ENCODE measurements around the gene VIL1.
A peak's percentile ranks its signal among the peaks of the same experiment; 100 is the strongest.

The VIL1 gene
- long read RNA-seq, donor 1, full-length matches to known transcripts: 3 of 3 reads
- long read RNA-seq, donor 1, partial matches to known transcripts: 0 of 3 reads
- long read RNA-seq, donor 1, other reads (novel, unspliced or antisense): 0 of 3 reads
- long read RNA-seq, donor 2, full-length matches to known transcripts: 1 of 21 reads
- long read RNA-seq, donor 2, partial matches to known transcripts: 20 of 21 reads
- long read RNA-seq, donor 2, other reads (novel, unspliced or antisense): 0 of 21 reads
- long read RNA-seq, donor 3, full-length matches to known transcripts: 4 of 4 reads
- long read RNA-seq, donor 3, partial matches to known transcripts: 0 of 4 reads
- long read RNA-seq, donor 3, other reads (novel, unspliced or antisense): 0 of 4 reads
- long read RNA-seq, donor 4, full-length matches to known transcripts: 1 of 1 reads
- long read RNA-seq, donor 4, partial matches to known transcripts: 0 of 1 reads
- long read RNA-seq, donor 4, other reads (novel, unspliced or antisense): 0 of 1 reads
- long read RNA-seq, donor 5, full-length matches to known transcripts: 2 of 2 reads
- long read RNA-seq, donor 5, partial matches to known transcripts: 0 of 2 reads
- long read RNA-seq, donor 5, other reads (novel, unspliced or antisense): 0 of 2 reads
- long read RNA-seq, donor 6: 0 reads
- long read RNA-seq, donor 7, full-length matches to known transcripts: 3 of 3 reads
- long read RNA-seq, donor 7, partial matches to known transcripts: 0 of 3 reads
- long read RNA-seq, donor 7, other reads (novel, unspliced or antisense): 0 of 3 reads
- long read RNA-seq, donor 8: 0 reads

GRCh38 chr2:218418717-218419458 lies at the start of gene VIL1:
Gene VIL1, plus strand, starts transcription at chr2:218419123. Its CDS starts 4,656 bp downstream, at chr2:218423779.
- peak; percentile 20 for DNase-seq

- no peak for DNase-seq
These were observed 49.6 kb upstream of the VIL1 start for GRCh38 chr2:218369330-218369729.

- DNase-seq: no peak
These were observed 48.4 kb upstream of the VIL1 start for GRCh38 chr2:218370410-218371063.

GRCh38 chr2:218371983-218372350 lies 47.0 kb upstream of the VIL1 start:
- DNase-seq: no peak

GRCh38 chr2:218374795-218375194 lies 44.1 kb upstream of the VIL1 start:
- no peak for DNase-seq

GRCh38 chr2:218375212-218375611 lies 43.7 kb upstream of the VIL1 start:
- no peak for DNase-seq

GRCh38 chr2:218378053-218378452 lies 40.9 kb upstream of the VIL1 start:
- no peak for DNase-seq

- no peak for DNase-seq
These were observed 37.0 kb upstream of the VIL1 start, which contains the start of gene SLC11A1 for GRCh38 chr2:218381916-218382366. Gene SLC11A1, plus strand, starts transcription at chr2:218382273. Its CDS starts 96 bp downstream, at chr2:218382369.

GRCh38 chr2:218382785-218383184 lies 36.1 kb upstream of the VIL1 start:
- no peak for DNase-seq

GRCh38 chr2:218383892-218384519 lies 34.9 kb upstream of the VIL1 start:
- DNase-seq: no peak

- DNase-seq: no peak
These were observed 33.9 kb upstream of the VIL1 start for GRCh38 chr2:218384975-218385374.

- DNase-seq: no peak
These were observed 32.2 kb upstream of the VIL1 start for GRCh38 chr2:218386505-218387368.

- DNase-seq: peak; percentile 91
These were observed 31.3 kb upstream of the VIL1 start for GRCh38 chr2:218387369-218388194.

- no peak for DNase-seq
These were observed 29.4 kb upstream of the VIL1 start for GRCh38 chr2:218389333-218390150.

- DNase-seq: no peak
These were observed 27.7 kb upstream of the VIL1 start for GRCh38 chr2:218391202-218391601.

GRCh38 chr2:218392459-218392858 lies 26.5 kb upstream of the VIL1 start:
- no peak for DNase-seq

GRCh38 chr2:218392891-218393462 lies 25.9 kb upstream of the VIL1 start:
- no peak for DNase-seq

GRCh38 chr2:218393750-218394290 lies 25.1 kb upstream of the VIL1 start:
- DNase-seq: no peak
